ENCODE measurements around the gene ARID1B.

The ARID1B gene

DNA sequence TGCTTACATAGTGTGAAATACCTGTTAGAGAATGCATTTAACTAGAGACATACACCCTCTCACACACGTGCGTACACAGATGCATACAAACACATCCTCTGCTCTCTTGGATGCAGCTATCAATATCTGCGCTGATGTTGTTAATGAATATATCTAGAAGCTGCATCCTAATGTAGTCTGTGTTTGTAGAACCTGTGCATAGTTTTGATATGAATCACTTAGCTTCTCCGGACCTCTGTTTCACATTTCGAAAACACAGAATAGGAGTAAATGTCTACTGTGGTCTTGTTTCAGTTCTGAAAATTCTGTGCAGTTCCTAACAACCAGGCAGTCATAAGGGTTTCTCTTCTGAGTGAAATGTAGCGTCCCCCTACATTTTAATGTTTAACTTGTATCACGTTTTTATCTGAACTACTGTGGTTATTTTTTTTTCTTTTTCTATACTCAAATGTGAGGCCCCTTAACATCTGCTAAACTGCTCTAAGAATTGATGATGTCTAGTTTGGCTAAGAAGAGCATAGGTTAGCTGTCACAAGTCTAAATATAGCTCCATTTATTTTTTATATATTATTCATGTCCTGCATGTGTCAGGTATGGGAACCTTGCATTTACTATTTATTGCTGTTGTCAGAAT lies 291.6 kb downstream of the ARID1B start:
- no peak for DNase-seq (ENCODE audit: low read depth in 4 of 4, low spot score in 1 of 4)

DNA sequence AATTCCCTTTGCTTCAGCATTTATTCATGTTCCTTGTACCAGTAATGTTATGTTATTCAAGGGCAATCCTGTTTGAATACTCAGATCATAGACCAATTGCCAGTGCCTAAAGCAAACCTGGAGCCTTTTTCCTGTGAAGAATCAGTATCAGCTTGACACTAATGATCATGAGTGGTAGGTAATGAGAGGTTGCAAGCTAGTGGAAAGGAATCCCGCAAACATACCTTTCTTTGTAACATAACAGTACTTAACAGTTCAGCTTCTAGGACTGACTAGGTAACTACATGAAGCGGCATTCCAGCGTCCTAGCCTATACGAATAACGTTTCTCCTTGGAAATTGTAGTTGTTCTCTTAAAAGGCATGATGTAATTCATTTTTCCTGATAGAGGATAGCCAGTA lies 292.4 kb downstream of the ARID1B start:
- no peak for DNase-seq (ENCODE audit: low read depth in 4 of 4, low spot score in 1 of 4)

DNA sequence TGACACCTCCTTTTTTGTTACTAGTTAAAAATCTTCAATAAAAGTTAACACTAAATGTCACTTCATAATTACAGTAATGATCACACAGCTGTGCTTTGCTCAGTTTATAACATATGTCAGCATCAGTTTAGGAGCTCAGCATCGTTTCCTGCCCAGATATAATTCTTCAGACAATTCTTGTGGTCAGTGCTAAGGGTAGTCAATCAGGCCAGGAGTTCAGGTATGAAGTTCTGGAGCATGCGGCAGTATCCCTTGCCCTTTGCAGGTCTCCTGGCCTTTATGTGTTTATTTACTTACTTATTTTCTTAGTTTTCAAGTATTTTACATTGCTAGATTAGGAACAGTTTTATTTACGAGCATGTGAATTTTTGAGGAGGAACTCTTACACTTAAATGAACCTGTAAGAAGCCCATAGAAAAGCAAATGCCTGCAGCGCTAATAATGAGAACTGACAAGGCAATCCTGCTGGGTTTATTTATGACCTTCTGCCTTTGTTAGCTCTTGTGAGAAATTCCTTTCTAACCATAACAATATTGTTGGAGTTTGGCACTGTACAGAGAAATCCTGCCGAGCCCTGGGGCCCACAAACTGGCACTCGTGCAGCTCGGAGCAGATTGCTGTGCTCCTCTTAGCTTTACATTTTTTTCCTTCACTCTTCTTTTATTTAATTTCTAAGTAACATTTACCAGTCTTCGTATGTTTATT lies 293.4 kb downstream of the ARID1B start:
- no peak for DNase-seq (ENCODE audit: low read depth in 4 of 4, low spot score in 1 of 4)

DNA sequence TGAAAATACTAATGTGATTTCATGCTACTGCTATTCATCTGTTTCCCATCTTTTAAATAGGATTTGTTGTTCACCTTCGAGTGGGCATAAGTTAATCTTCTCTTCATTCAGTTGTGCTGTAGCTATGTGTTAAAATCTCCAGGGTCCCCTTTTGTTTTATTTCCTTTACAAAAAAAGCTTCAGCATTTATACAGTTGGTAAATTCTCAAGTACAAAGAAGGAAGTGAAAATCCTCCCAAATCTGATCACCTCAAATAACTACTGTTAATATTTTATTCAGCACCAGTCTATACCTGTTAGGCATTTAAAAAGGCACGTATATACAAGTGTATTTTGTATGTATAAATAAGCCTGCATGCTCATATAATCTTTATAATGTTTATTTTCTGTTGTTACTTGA lies 294.9 kb downstream of the ARID1B start:
- DNase-seq (ENCODE audit: low read depth in 4 of 4, low spot score in 1 of 4): no peak

DNA sequence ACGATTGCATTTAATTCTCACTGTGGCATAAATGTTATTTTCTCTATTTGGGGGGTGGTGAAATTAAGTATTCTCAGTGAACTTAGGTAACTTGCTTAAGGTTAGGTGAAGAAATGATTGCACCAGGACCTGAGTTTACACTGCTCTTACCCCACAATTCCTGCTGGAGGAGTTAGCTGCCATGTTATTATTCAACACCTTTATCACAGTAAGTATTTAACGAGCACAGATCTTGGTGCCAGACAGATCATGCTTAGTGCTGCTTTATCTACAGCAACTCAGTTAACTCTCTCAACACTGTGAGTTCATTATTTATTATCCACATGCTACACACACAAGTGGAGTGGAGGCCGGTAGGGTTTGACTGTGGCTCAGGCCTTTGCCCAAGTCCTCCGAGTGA lies 296.4 kb downstream of the ARID1B start:
- no peak for DNase-seq (ENCODE audit: low read depth in 4 of 4, low spot score in 1 of 4)

DNA sequence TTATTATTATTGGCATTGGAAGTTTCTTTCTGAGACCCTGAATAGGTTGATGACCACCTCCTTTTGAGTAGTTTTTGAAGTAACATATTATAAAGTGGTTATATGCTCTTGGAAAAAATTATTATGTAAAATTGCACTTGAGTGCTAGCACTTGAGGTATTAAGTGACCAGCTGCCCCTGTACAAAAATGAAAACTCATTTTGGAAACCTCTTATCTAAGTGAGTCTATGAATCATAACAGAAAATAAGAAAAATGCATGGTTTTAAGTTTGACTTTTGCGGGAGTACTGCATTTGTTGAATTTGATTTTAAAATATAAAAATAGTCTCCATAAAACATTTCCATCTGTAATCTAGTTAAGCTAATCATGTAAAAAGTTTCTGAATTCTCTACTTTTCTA lies 297.8 kb downstream of the ARID1B start:
- DNase-seq (ENCODE audit: low read depth in 4 of 4, low spot score in 1 of 4): no peak

DNA sequence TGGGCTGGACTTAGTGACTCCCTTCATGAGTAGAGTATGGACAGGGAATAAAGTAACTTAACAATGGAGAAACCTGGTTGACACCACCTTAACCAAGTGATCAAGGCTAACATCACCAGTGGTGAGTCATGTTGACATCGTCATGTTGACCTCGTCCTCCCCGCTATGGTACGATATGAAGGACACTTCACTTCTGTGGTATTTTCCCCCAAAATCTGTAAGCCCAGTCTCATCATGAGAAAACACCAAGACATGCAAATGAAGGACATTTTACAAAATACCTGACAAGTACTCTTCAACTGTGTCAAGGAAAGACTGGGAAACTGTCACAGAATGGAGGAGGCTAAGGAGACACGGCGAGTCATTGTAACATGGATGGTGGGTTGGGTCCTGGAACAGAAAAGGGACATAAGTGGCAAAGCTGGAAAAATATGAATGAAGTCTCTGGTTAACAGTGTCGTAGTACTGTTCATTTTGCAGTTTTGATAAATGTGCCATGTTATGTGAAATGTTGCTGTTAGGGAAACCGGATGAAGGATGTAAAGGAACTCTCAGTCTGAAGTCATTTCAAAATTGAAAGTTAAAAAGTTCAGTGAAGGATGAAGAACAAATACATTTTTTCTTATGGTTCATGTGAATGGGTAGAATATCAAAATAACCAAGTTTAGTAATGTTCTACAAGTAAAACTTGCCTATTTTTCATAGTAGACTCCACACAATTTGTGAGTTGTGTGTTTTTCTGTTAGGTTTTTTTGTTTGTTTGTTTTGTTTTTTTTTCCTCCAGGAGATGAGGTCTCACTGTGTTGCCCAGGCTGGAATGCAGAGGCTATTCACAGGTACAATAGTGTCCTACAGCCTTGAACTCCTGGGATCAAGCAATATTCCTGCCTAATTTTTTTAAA lies 298.6 kb downstream of the ARID1B start:
- no peak for DNase-seq (ENCODE audit: low read depth in 4 of 4, low spot score in 1 of 4)

DNA sequence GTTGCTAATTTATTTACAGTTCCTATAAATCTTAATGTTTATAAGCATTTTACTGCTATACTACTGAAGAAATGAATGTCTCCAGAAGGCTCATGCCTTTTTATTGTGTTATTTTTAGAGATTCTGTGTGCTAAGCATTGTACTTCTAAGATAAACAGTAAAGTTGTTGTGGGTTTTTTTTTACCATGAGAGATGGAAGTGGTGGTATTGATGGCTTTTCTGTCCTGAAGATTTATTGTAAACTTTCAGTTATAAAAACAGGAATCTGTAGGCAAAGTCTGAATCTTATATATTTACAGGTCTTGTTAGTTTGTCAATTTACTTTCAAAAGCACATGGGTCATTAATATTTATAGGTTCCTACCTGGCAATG lies 299.3 kb downstream of the ARID1B start:
- DNase-seq (ENCODE audit: low read depth in 4 of 4, low spot score in 1 of 4): no peak

DNA sequence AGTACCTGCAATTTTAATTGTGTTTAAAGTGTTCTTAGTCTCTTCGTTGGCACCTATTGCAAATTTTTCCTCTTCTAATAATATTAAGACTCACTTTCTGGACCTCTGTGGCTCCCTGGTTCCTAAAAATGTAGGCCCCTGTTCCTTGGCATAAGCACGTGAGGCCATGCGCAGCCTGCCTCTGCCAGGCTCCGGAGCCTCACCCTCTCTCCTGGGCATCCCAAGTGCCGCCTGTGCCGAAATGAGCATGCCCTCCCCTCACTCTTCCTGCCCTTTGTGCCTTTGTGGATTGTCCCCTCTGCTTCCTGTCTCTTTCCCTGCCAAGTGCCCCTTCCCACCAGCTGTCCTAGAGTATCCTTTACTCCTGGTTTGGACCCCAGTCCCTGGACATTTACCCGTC lies 300.1 kb downstream of the ARID1B start:
- DNase-seq (ENCODE audit: low read depth in 4 of 4, low spot score in 1 of 4): no peak

DNA sequence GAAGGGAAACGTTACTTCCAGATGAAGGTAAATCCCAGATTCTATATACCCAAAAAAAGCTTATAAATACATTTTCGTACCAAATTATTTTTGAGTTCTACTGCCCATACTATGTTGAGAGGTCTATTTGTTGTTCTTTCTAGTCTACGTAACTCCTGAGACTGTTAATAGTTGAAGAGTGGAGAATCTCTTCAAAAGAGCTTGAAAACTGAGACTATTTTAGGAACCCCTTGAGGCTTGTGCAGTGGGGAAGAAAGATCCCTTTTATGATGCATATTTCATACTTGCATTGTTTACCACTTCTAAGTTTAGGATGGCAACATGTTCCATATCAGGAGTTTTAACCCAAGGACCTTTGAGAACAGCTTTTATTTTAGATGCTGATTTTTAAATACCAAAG lies 301.1 kb downstream of the ARID1B start:
- no peak for DNase-seq (ENCODE audit: low read depth in 4 of 4, low spot score in 1 of 4)

DNA sequence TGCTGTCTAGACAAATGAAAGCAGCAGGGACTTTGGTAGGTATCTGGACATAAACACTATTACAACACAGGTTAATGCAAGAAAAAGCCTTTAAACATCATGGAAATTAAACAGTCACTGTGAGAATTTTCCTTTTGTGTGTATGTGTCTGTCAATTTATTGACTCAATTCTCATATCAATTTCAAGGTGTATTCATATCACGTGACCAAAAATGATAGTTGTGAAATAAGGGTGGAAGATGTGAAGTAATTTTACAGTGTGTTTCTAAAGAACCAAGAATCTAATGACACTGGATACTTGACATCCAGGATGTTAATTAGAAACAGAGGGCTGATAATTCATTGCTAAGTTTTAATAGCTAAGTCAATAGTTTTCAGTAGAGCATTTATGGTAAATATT lies 302.1 kb downstream of the ARID1B start:
- no peak for DNase-seq (ENCODE audit: low read depth in 4 of 4, low spot score in 1 of 4)

DNA sequence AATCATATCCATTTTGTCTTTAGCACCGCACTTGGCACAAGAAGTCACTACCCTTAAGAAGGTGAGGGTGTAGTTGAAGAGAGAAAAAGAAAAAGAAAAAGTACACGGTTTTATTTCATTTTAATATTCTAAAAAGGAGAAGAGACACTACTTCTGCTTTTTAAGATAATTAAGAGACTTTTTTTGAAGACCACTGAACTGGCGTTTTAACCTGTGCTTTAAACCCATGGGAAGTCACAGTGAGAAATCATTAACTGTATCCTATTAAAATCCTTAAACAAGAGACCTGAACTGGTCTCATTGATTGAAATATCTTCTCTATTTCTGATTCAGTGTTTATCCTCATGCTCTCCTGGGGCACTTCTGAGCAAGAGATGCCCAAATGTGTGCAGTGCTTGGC lies 302.6 kb downstream of the ARID1B start:
- no peak for DNase-seq (ENCODE audit: low read depth in 4 of 4, low spot score in 1 of 4)

DNA sequence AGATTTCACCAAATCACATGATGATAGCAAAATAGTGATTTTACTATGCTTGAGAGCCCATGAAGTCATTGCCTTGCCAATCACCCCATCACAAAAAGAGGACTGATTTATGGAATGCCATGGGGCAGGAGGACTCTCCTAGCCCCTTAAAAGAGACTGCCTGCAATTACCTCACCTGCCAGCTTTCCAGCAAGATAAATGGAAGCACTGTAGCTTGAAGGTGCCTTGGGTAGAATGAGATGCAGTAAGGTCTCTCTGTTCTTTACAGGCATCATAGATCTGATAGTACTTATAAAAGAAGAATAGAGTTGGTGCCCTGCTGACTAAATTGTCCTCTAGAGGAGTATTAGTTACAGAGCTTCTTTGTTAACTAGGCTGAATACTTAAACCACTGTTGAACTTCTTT lies 303.8 kb downstream of the ARID1B start:
- DNase-seq (ENCODE audit: low read depth in 4 of 4, low spot score in 1 of 4): no peak

DNA sequence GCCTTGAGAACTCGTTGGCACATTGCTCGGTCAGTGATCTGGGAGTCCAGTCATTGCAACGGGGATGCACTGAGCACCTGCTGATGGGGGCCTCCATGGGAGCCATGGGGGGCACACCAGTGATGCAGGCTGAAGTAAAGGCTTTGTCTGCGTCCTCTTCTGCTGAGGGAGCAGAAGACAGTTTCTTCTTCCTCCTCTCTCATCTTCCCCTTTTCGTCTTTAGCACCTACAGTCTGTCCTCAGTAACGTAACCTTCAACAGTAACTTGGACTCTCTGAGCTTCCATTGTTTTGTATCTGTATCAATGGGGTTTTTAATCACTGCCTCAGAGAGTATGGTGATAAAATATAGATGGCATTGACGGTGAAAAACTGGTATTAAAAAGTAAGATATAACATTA lies 306.2 kb downstream of the ARID1B start:
- DNase-seq (ENCODE audit: low read depth in 4 of 4, low spot score in 1 of 4): no peak

DNA sequence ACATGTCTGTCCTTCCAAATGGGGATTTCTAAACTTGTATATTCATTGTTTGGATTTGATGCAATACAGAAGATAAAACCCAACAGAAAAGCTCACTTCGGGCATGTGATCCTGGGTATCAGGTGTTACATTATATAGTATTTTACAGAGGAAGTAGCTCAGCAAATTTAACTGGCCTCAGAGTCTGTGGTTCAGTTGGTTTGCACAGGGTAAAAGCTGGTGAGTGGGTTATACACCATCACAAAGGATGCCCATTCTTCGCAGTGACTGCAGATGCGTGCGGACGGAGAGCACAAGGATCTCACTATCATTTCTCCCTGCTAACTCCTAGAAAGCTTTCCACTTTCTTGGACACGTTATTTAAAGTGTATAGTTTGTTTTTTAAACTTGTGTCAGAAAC lies 309.5 kb downstream of the ARID1B start:
- no peak for DNase-seq (ENCODE audit: low read depth in 4 of 4, low spot score in 1 of 4)

DNA sequence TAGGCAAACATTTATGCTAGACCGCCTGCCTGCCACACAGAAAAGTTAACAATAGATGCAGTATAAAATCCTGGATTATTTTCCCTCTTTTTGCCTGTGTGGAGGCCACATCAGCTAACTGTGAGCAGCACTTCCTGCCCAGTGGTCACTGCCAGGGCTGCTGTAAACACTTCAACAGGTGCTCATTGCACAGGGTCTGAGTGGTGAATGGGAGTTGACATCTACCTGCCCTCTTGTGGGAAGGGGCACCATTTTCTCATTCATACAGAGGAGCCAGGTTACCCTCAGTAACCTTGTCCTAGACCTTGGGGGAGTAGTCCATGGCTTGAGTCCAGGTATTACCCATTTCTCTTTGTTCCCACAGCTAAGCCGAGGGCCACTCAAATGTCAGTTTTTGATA lies 310.8 kb downstream of the ARID1B start:
- no peak for DNase-seq (ENCODE audit: low read depth in 4 of 4, low spot score in 1 of 4)

DNA sequence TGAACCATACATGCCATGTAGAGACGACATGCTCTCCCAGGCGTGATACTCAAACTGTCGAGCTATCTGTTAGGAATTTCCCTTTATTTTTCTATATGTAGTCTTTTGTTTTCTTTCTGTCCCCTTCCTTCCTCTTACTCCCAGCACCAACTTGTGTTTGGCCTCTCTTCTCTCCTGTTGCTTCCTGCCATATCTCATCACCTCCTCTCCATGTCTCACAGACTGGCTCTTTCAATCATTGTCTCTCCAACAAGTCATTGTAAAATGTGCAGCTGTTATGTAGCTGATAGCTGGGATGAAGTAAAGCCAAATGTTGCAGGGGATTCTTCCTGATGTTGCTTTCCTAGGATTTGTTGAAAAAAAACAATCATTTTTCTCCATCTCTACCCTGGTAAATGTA lies 311.7 kb downstream of the ARID1B start:
- DNase-seq (ENCODE audit: low read depth in 4 of 4, low spot score in 1 of 4): no peak

DNA sequence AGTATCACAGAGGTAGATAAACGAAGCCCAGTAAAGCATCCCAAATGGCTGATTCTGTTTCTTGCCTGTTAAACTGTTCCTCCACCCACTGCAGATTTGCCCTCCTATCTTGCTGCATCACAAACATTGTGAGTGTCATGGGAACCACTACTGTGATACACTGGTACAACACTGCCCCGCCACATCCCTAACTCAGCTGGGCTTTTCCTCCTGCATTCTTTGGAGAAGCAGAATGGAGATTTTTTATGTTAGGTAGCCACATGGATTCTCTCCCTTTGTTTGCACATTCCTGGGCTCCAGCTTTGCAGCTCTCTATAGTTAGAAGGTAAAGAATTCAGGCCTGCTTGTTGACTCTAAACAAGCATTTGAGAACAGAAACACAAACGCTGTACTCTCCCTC lies 312.1 kb downstream of the ARID1B start:
- DNase-seq (ENCODE audit: low read depth in 4 of 4, low spot score in 1 of 4): no peak

DNA sequence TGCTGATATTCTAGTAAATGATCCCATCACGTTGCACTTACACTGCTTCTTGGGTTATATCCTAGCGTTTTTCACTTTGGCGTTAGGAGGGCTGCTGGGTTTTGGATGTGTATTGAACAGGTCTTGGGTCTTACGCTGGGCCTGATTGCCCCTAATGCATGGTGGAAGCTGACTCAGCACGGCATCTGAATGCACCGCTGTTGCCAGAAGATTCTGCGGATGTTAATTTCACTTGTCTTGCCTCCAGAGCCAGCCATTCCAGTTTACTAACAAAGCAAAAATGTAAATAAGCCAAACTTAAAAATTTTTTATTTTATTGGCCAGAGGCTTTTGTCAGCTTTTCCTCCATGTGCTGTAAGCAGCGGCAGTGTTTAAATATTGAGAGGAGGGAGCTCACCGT lies 312.7 kb downstream of the ARID1B start:
- DNase-seq (ENCODE audit: low read depth in 4 of 4, low spot score in 1 of 4): no peak

DNA sequence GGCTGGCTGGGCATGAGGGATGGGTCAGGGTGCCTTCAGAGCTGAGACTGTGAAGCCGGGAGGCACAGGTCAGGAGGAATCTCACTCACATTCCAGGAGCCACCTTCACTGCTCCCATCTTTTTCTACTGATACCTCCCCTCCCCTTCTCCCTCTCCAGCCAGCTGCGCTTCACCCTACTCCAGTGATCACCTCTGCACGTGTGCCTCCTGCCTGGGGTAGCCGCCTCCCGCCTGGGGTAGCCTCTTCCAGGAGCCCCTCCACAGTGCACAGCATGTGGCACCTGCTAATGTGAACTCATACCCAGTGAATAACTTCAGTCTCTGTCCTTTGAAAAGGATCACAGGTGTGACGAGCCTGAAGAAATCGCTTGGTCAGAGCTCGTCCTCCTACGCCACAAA lies 313.6 kb downstream of the ARID1B start:
- no peak for DNase-seq (ENCODE audit: low read depth in 4 of 4, low spot score in 1 of 4)

DNA sequence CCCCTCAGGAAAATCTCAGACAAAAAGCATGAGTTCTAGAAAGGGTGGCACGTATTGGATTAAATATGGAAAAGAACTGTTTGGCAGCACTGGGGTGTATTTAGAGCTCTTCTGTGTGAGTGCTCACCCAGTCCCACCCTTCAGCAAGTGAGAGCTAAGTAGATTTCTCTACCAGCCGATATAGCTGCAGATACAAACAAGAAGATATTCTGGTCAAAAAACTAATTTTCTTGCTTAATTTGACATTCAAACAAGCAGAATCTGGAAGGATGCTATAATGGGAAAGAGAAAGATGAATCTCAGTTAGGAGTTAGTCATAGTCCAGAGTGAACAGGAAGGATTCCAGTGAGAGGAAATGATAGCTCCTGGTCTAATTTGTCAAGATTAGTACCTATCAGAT lies 314.1 kb downstream of the ARID1B start:
- DNase-seq (ENCODE audit: low read depth in 4 of 4, low spot score in 1 of 4): no peak

DNA sequence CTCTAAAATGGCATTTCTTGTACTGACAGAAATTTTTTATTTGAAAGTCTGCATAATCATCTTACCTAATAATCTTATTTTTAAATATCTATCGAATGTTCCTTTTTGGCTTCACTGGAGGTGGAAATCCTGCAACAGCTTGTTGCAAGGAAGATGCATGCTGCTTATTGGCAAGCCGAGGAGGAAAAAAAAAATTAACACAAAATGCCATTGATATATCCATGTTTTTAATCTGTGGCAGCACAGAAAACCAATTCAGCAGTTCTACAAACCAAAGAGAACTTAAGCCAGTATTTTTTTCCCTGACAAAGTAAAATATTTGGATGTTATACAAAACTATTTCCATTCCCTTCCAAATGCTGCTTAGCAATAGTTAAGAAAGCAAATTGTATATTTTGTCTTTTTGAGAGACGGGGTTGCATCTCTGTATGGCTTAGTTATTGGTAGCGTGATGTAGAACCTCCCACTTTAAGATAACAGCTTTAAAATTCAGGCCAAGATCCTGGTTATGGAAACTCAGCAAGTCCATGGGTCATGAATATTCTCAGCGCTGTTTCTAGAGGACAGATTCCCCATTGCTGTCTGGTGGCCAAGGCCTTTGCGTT lies 314.8 kb downstream of the ARID1B start:
- DNase-seq (ENCODE audit: low read depth in 4 of 4, low spot score in 1 of 4): no peak
